ENCODE measurements around the gene ZMYND8.

GRCh38 chr20:47257771-47258170 is 98.7 kb downstream of the ZMYND8 start:
- TF ChIP-seq CTCF (IDR thresholded peaks at IDR 0.05), result no peak
- no peak for TF ChIP-seq POLR2AphosphoS5 (IDR thresholded peaks at IDR 0.05)
